A549 (cell line): ENCODE data around the gene TCAF1. TPM values are rescaled to one million over a fixed set of nuclear protein-coding genes. Genes with fewer than 3 reads are reported as not detected.

Experiments used
- ATAC-seq, 2 experiments: fragments of 200-7000 bp in 1 of 2; fragments of >200 bp in 1 of 2; cut with Nextera tagmentation in 1 of 2; cut with Tn5 transposase in 1 of 2; 3 replicates each; pipeline versions ENCODE4 v1.8.0 to v1.9.1; 2018 to 2020; ENCODE audit warnings: mild to moderate bottlenecking in 1 of 2, moderate library complexity in 1 of 2
- CTCF ChIA-PET: fragments of 300-600 bp; sonication (Branson Sonifier 250); formaldehyde crosslinking; extraction: SDS; loops from one replicate; lab custom pipeline; 2021; ENCODE audit warnings: antibody characterized with exemption, inconsistent platforms; lab: Yijun Ruan, JAX
- POLR2A ChIA-PET: fragments of 350-600 bp; formaldehyde crosslinking; extraction: SDS; loops from one replicate; lab custom pipeline; 2021; ENCODE audit warnings: antibody characterized with exemption, inconsistent platforms; lab: Yijun Ruan, JAX
- DNase-seq, 2 experiments: peaks; one replicate each; pipeline versions ENCODE4 v3.0.0 to v3.0.0-alpha.2; 2011 to 2016; ENCODE audit warnings: low read depth in 1 of 2, low spot score in 1 of 2
- FAIRE-seq: peaks from 2 replicates; lab custom pipeline; 2011; peaks lifted over from hg19 to GRCh38; lab: Jason Lieb, UNC
- H3K27ac ChIP-seq, 2 experiments: fragments of >200 bp; sonication (Bioruptor Twin); formaldehyde crosslinking; 3 replicates each; pipeline ENCODE4 v1.5.1; 2016 to 2017
- H3K4me1 ChIP-seq: fragments of >200 bp; sonication (Bioruptor Twin); formaldehyde crosslinking; 3 replicates; pipeline ENCODE4 v1.6.1; 2016
- H3K4me2 ChIP-seq: fragments of >200 bp; sonication (Bioruptor Twin); formaldehyde crosslinking; 3 replicates; pipeline ENCODE4 v1.6.1; 2016
- H3K4me3 ChIP-seq: fragments of >200 bp; sonication (Bioruptor Twin); formaldehyde crosslinking; 3 replicates; pipeline ENCODE4 v1.5.1; 2016
- H3K9me3 ChIP-seq: fragments of >200 bp; sonication (Bioruptor Twin); formaldehyde crosslinking; 3 replicates; pipeline ENCODE4 v1.6.1; 2016
- BCL3 ChIP-seq: fragments of >200 bp; sonication (Bioruptor Twin); formaldehyde crosslinking; IDR thresholded peaks from 3 replicates; pipeline ENCODE4 v1.6.1; 2016
- CEBPB ChIP-seq, 2 experiments: fragments of >200 bp in 1 of 2; sonication (Bioruptor Twin) in 1 of 2; formaldehyde crosslinking in 1 of 2; IDR thresholded peaks; 2 replicates each; pipeline ENCODE4 v1.6.1; 2012 to 2016
- CTCF ChIP-seq: fragments of >200 bp; sonication (Bioruptor Twin); formaldehyde crosslinking; IDR thresholded peaks from 3 replicates; pipeline ENCODE4 v1.5.1; 2016
- E2F6 ChIP-seq: IDR thresholded peaks from 2 replicates; pipeline ENCODE4 v1.6.1; 2012; ENCODE audit warnings: low read depth, borderline replicate concordance
- ELK1 ChIP-seq: fragments of 150-350 bp; IDR thresholded peaks from 2 replicates; pipeline ENCODE4 v1.6.1; 2014; ENCODE audit warnings: low read depth, mild to moderate bottlenecking, low read length
- FOSL2 ChIP-seq, 2 experiments: fragments of 450-650 bp in 1 of 2; fragments of >200 bp in 1 of 2; sonication (Bioruptor Twin) in 1 of 2; formaldehyde crosslinking; IDR thresholded peaks; 2 replicates each; pipeline versions ENCODE4 v1.5.0 to v1.6.1; 2016 to 2020; ENCODE audit warnings: mild to moderate bottlenecking in 1 of 2, moderate library complexity in 1 of 2
- HMGXB4 ChIP-seq: fragments of 250-450 bp; sonication (Bioruptor Pico); IDR thresholded peaks from 2 replicates; pipeline ENCODE4 v1.5.0; 2021; ENCODE audit warnings: mild to moderate bottlenecking, moderate library complexity, borderline replicate concordance
- JUN ChIP-seq, 2 experiments: fragments of >200 bp; sonication (Bioruptor Twin); formaldehyde crosslinking; IDR thresholded peaks; 2 replicates in 1 of 2; 3 replicates in 1 of 2; pipeline ENCODE4 v1.6.1; 2016 to 2017
- KDM1A ChIP-seq: fragments of 200-600 bp; sonication (generic); IDR thresholded peaks from 2 replicates; pipeline ENCODE4 v1.6.1; 2016; ENCODE audit warnings: low read depth, mild to moderate bottlenecking
- KDM5A ChIP-seq: fragments of 200-600 bp; sonication (generic); IDR thresholded peaks from 2 replicates; pipeline ENCODE4 v1.6.1; 2016; ENCODE audit warnings: antibody characterized with exemption, mild to moderate bottlenecking
- MAX ChIP-seq: IDR thresholded peaks from 2 replicates; pipeline ENCODE4 v1.6.1; 2012
- MAZ ChIP-seq: fragments of 150-350 bp; IDR thresholded peaks from 2 replicates; pipeline ENCODE4 v1.6.1; 2014; ENCODE audit warnings: antibody characterized with exemption, low read depth, low read length, borderline replicate concordance
- PBX3 ChIP-seq: IDR thresholded peaks from 2 replicates; pipeline ENCODE4 v1.6.1; 2012
- PHF8 ChIP-seq: fragments of 200-600 bp; sonication (generic); IDR thresholded peaks from 2 replicates; pipeline ENCODE4 v1.6.1; 2016; ENCODE audit warnings: low read depth, mild to moderate bottlenecking, antibody characterized with exemption, moderate library complexity, borderline replicate concordance
- POLR2A ChIP-seq: IDR thresholded peaks from 2 replicates; pipeline ENCODE4 v1.6.1; 2012; ENCODE audit warnings: mild to moderate bottlenecking, low read length
- RAD21 ChIP-seq, 2 experiments: fragments of >200 bp in 1 of 2; sonication (Bioruptor Twin) in 1 of 2; formaldehyde crosslinking in 1 of 2; IDR thresholded peaks in 1 of 2; conservative IDR thresholded peaks in 1 of 2; 2 replicates in 1 of 2; 3 replicates in 1 of 2; pipeline ENCODE4 v1.6.1; 2012 to 2018; ENCODE audit warnings: inconsistent platforms in 1 of 2
- RFX5 ChIP-seq: fragments of 450-650 bp; IDR thresholded peaks from 2 replicates; pipeline ENCODE4 v1.7.1; 2014; ENCODE audit warnings: antibody characterized with exemption, mild to moderate bottlenecking, moderate library complexity
- SMC3 ChIP-seq: fragments of >200 bp; sonication (Bioruptor Twin); formaldehyde crosslinking; IDR thresholded peaks from 3 replicates; pipeline ENCODE4 v1.6.1; 2018; ENCODE audit warnings: inconsistent platforms
- USF2 ChIP-seq: fragments of 450-650 bp; IDR thresholded peaks from 2 replicates; pipeline ENCODE4 v1.6.1; 2014; ENCODE audit warnings: antibody characterized with exemption
- WGBS: methylation state at CpG from one replicate; pipeline ENCODE4 v1.1.6; 2017; ENCODE audit errors: missing lambda C conversion rate; 5-methylcytosine and 5-hydroxymethylcytosine counted together
- polyA minus RNA-seq: library from RNA; depleted of rRNA, polyadenylated mRNA; stranded (reverse); fragments of >200 nt; gene quantifications from 2 replicates; pipeline ENCODE4 v1.2.3, GENCODE V29; 2011; rRNA and poly(A)+ RNA removed
- polyA plus RNA-seq, 4 experiments: library from polyadenylated mRNA; depleted of rRNA in 3 of 4; stranded (reverse); fragments of >200 nt; fragmentation: RNase III in 1 of 4; extraction: RNeasy Plus Mini Kit Qiagen cat#74134 plus additional on column Dnase treatment in 1 of 4; gene quantifications; 2 replicates in 3 of 4; 3 replicates in 1 of 4; pipeline ENCODE4 v1.2.3, GENCODE V29; 2011 to 2017

Gene TCAF1
- polyA plus RNA-seq (2011; rRNA removed) (32.7 and 33.5 TPM in 2 replicates), polyA plus RNA-seq (2017; fragmentation: RNase III; extraction: RNeasy Plus Mini Kit Qiagen cat#74134 plus additional on column Dnase treatment) (25.8 to 27.9 TPM (median 26.4 TPM) in 3 replicates), polyA minus RNA-seq (51.9 and 70.1 TPM in 2 replicates)
- polyA plus RNA-seq (2012; cell fraction: cytosol; rRNA removed): 10.1 and 12.5 TPM in 2 replicates
- 17.4 and 23.3 TPM in 2 replicates for polyA plus RNA-seq (2012; cell fraction: nucleus; rRNA removed)

- H3K9me3 ChIP-seq: no peaks in the 10 kb centered on the region
- FAIRE-seq (no peak), ATAC-seq (peak; percentile 96 to 98), DNase-seq (peak; percentile 92 to 97)
- POLR2A ChIA-PET: interaction anchor here (0.5 to 2.2 kb wide), 18 partner anchors 9 to 235 kb away, joined by 3 to 27 read pairs (median 4); partner anchors contain the start of gene OR2F1
- TF ChIP-seq JUN (IDR thresholded peaks at IDR 0.05): peak in 1 of 2 experiments; percentile 74; a peak in 2 of 5 replicates
- peak; percentile 71; the same call in 1 of the 3 replicates for TF ChIP-seq BCL3
- no peak for TF ChIP-seq FOSL2 (IDR thresholded peaks at IDR 0.05)
- TF ChIP-seq FOSL2 (CRISPR knock-in tag; IDR thresholded peaks at IDR 0.05): no peak
- no peak for TF ChIP-seq RFX5
- 0 out of 2 replicates have a peak, but pooled peaks have one; percentile 28 for TF ChIP-seq KDM5A
- TF ChIP-seq MAZ: peak; percentile 94
- TF ChIP-seq KDM1A: 0 out of 2 replicates have a peak, but pooled peaks have one; percentile 15
- peak; percentile 64; the same call in 1 of the 2 replicates for TF ChIP-seq HMGXB4
- TF ChIP-seq USF2: no peak
- peak; percentile 93 for TF ChIP-seq PHF8
- peak in 1 of 2 experiments; percentile 7; a peak in 1 of 4 replicates for TF ChIP-seq CEBPB (IDR thresholded peaks at IDR 0.05)
- TF ChIP-seq RAD21 (conservative IDR thresholded peaks at IDR 0.05 in 1 of 2, IDR thresholded peaks at IDR 0.05 in 1 of 2): peak; percentile 32 to 58; a peak in 4 of 5 replicates
- peak; percentile 69 for TF ChIP-seq SMC3
- TF ChIP-seq MAX: peak; percentile 63
- peak; percentile 59; the same call in 1 of the 2 replicates for TF ChIP-seq PBX3
- peak; percentile 48 for TF ChIP-seq CTCF
- no peak for TF ChIP-seq ELK1
- 0 out of 2 replicates have a peak, but pooled peaks have one; percentile 29 for TF ChIP-seq E2F6
- peak; percentile 70 for TF ChIP-seq POLR2A
- H3K27ac ChIP-seq: peak within 1 kb of the TSS; percentile 93 to 95
- CTCF ChIA-PET: interaction anchor here (0.7 to 1.9 kb wide), 25 partner anchors 9 to 226 kb away, joined by 3 to 17 read pairs (median 4); partner anchors contain the start of genes OR2F2 and OR6B1
- H3K4me3 ChIP-seq: peak within 1 kb of the TSS; percentile 88
- 2% methylated on average over 25 of the region's 50 CpGs for WGBS
- peaks cover 21% of the 10 kb centered on the region for H3K4me1 ChIP-seq
- H3K4me2 ChIP-seq: peak within 1 kb of the TSS; percentile 92
These were observed at the start of gene TCAF1 for GRCh38 chr7:143901668-143902331. TCAF1 (minus strand) TSS chr7:143902176; CDS start chr7:143876608, 25,568 bp downstream.
